DOHH2 (cell line): ENCODE results near the gene LENEP.

Experiments
- CTCF ChIP-seq: fragments of 200-600 bp; sonication (generic); IDR thresholded peaks from one replicate; pipeline ENCODE4 v1.5.1; 2014; ENCODE audit warnings: antibody characterized with exemption, mild to moderate bottlenecking, low read depth, low read length; ENCODE audit not compliant: poor library complexity, severe bottlenecking
- EZH2phosphoT487 ChIP-seq: fragments of 200-600 bp; sonication (generic); IDR thresholded peaks from 2 replicates; pipeline ENCODE4 v1.6.1; 2017; ENCODE audit warnings: borderline replicate concordance, mild to moderate bottlenecking, antibody characterized with exemption, low read length, moderate library complexity, mixed read lengths

DNA sequence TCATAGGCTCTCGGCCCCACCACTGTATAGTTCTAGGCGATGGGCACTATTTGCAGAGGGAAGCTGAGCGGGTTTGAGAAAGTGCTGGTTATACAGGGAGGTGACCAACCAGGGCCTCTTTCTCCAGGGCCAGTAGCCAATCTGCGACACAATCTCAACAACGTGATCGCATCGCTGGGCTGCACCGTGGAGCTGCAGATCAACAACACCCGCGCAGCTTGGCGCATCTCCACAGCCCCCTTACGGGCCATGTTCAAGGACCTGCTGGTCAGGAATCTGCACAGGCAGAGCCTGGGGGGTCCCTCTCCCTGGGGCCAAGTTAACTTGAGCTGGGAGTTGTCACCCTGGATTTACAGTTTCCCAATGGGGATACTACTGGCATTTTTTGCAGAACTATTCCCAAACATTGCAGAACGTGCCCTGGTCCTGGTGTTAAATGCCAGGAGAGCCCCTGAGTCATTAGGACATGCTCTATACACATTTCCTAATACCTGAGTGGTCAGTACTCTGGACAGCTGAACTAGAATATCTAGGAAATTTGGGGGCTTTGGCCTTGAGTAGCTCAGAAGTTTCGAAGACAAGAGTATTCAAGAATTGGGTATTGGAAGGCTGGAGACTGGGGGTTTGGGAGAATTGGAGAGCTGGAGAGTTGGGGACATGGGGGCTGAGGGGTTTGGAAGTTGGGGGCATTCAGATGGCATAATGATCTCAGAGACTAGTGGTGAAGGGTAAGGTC is 47.1 kb downstream of the LENEP start:
- TF ChIP-seq CTCF (no peak), EZH2phosphoT487 (no peak)
